HepG2 (cell line): Measurements from ENCODE around the gene PCSK5. TPM values are rescaled to one million over a fixed set of nuclear protein-coding genes. Genes with fewer than 3 reads are reported as not detected.

Source experiments
- ATAC-seq: fragments of 200-7000 bp; cut with Tn5 transposase; 3 replicates; pipeline ENCODE4 v1.9.1; 2020; ENCODE audit warnings: mild to moderate bottlenecking, moderate library complexity
- BruUV-seq: library from RNA; stranded (reverse); fragments of 400-500 nt; replicated peaks from 2 replicates; lab custom pipeline; 2021; lab: Mats Ljungman, UMichigan
- CTCF ChIA-PET: fragments of 300-600 bp; formaldehyde crosslinking; extraction: SDS; loops from one replicate; lab custom pipeline; 2021; ENCODE audit warnings: low total read pairs, inconsistent platforms, low intra/inter-chr PET ratio; lab: Yijun Ruan, JAX
- POLR2A ChIA-PET: fragments of 350-600 bp; sonication (Branson Sonifier 250); formaldehyde crosslinking; loops from one replicate; lab custom pipeline; 2020; ENCODE audit warnings: antibody characterized with exemption, inconsistent platforms; lab: Yijun Ruan, JAX
- DNase-seq: peaks from one replicate; pipeline ENCODE4 v3.0.0-alpha.2; 2015; ENCODE audit warnings: low spot score
- FAIRE-seq: peaks from 3 replicates; lab custom pipeline; 2011; peaks lifted over from hg19 to GRCh38; lab: Jason Lieb, UNC
- H2AFZ ChIP-seq: one replicate; pipeline ENCODE4 v1.6.1; 2011; ENCODE audit warnings: low read length, inconsistent platforms
- H3K27ac ChIP-seq: fragments of 300-600 bp; 3 replicates; pipeline ENCODE4 v1.8.0; 2011; ENCODE audit warnings: mixed run types, mild to moderate bottlenecking, mixed read lengths, low read length, inconsistent platforms; ENCODE audit not compliant: insufficient read depth; ENCODE audit errors: extremely low read length
- H3K27me3 ChIP-seq, 2 experiments: fragments of 200-600 bp in 1 of 2; 2 replicates in 1 of 2; 3 replicates in 1 of 2; pipeline versions ENCODE4 v1.6.0 to v1.8.0; 2011; ENCODE audit warnings: low read length in 2 of 2, mild to moderate bottlenecking in 2 of 2, moderate library complexity in 2 of 2, inconsistent platforms in 1 of 2; ENCODE audit not compliant: insufficient read depth in 2 of 2, control insufficient read depth in 1 of 2
- H3K36me3 ChIP-seq, 2 experiments: fragments of 200-600 bp in 1 of 2; replicated peaks in 1 of 2; 2 replicates in 1 of 2; 3 replicates in 1 of 2; pipeline versions ENCODE4 v1.5.1 to v1.8.0; 2011; ENCODE audit warnings: low read length in 2 of 2, inconsistent platforms in 1 of 2; ENCODE audit not compliant: insufficient read depth in 2 of 2, control insufficient read depth in 1 of 2
- H3K4me1 ChIP-seq: 2 replicates; pipeline ENCODE4 v1.5.1; 2012; ENCODE audit warnings: low read length, inconsistent platforms; ENCODE audit not compliant: insufficient read depth
- H3K4me2 ChIP-seq: 2 replicates; pipeline ENCODE4 v1.6.0; 2011; ENCODE audit warnings: low read depth, low read length, inconsistent platforms
- H3K4me3 ChIP-seq, 3 experiments: fragments of 200-600 bp in 1 of 3; sonication (generic), shearing (Covaris generic) in 1 of 3; replicated peaks in 1 of 3; 2 replicates each; pipeline ENCODE4 v1.5.1; 2011 to 2016; ENCODE audit warnings: low read length in 3 of 3, inconsistent platforms in 2 of 3, low read depth in 2 of 3, mild to moderate bottlenecking in 2 of 3, control low read depth in 1 of 3, mixed read lengths in 1 of 3; ENCODE audit not compliant: insufficient read depth in 1 of 3
- H3K79me2 ChIP-seq: one replicate; pipeline ENCODE4 v1.6.1; 2011; ENCODE audit warnings: low read length, inconsistent platforms; ENCODE audit not compliant: insufficient read depth
- H3K9ac ChIP-seq: 2 replicates; pipeline ENCODE4 v1.6.0; 2011; ENCODE audit warnings: mild to moderate bottlenecking, low read depth, low read length, inconsistent platforms; ENCODE audit not compliant: insufficient read depth
- H3K9me3 ChIP-seq: 2 replicates; pipeline ENCODE4 v1.5.1; 2012; ENCODE audit warnings: mild to moderate bottlenecking, low read length
- H4K20me1 ChIP-seq: 2 replicates; pipeline ENCODE4 v1.6.0; 2011; ENCODE audit warnings: inconsistent platforms, mild to moderate bottlenecking, low read length, moderate library complexity; ENCODE audit not compliant: insufficient read depth
- TCF12 ChIP-seq, 2 experiments: fragments of 450-650 bp in 1 of 2; sonication (generic) in 1 of 2; formaldehyde crosslinking in 1 of 2; IDR thresholded peaks; 2 replicates each; pipeline versions ENCODE4 v1.6.1 to v1.8.0; 2017 to 2022; ENCODE audit warnings: antibody characterized with exemption in 1 of 2, mild to moderate bottlenecking in 1 of 2, missing genetic modification reagents in 1 of 2, moderate library complexity in 1 of 2
- ZFP82 ChIP-seq: sonication (generic); formaldehyde crosslinking; IDR thresholded peaks from 2 replicates; pipeline ENCODE4 v1.5.1; 2020; ENCODE audit warnings: mild to moderate bottlenecking, missing genetic modification reagents, borderline replicate concordance
- ZFP91 ChIP-seq: sonication (generic); formaldehyde crosslinking; IDR thresholded peaks from 2 replicates; pipeline ENCODE4 v1.9.0; 2022; ENCODE audit warnings: missing genetic modification reagents, mild to moderate bottlenecking, borderline replicate concordance
- ZSCAN5A ChIP-seq: sonication (generic); formaldehyde crosslinking; IDR thresholded peaks from 2 replicates; pipeline ENCODE4 v1.8.0; 2022; ENCODE audit warnings: mild to moderate bottlenecking, missing genetic modification reagents, borderline replicate concordance
- WGBS: methylation state at CpG from one replicate; pipeline ENCODE4 v1.1.6; 2017; ENCODE audit warnings: low lambda C conversion rate; 5-methylcytosine and 5-hydroxymethylcytosine counted together
- in situ Hi-C: cut with HindIII; loops from 2 replicates; pipeline ENCODE4 v1.10.0; 2017; ENCODE audit warnings: low pct_unique_long_range_greater_than_20kb; ENCODE audit not compliant: extremely low pct_ligation_motif_present
- intact Hi-C: fragments of 100-400 bp; cut with micrococcal nuclease; formaldehyde crosslinking; loops from one replicate; pipeline ENCODE4 v1.10.0; 2022; ENCODE audit not compliant: unreplicated experiment
- polyA plus RNA-seq, 8 experiments: library from polyadenylated mRNA; depleted of rRNA in 3 of 8; stranded (reverse) in 7 of 8; unstranded in 1 of 8; fragments of >200 nt; fragmentation: Illumina TruSeq in 4 of 8; extraction: Trizol in 4 of 8; gene quantifications; 2 replicates each; pipeline versions ENCODE4 v1.2.1 to v1.2.3, GENCODE V29; 2011 to 2016; ENCODE audit warnings: low read depth in 4 of 8, missing spikeins in 1 of 8, mixed read lengths in 1 of 8; ENCODE audit not compliant: insufficient read depth in 1 of 8
- total RNA-seq, 5 experiments: library from RNA; depleted of rRNA; stranded (reverse); fragments of >200 nt; fragmentation: Illumina TruSeq; extraction: Trizol; gene quantifications; 2 replicates each; pipeline ENCODE4 v1.2.3, GENCODE V29; 2016; ENCODE audit warnings: low read depth in 1 of 5

Gene PCSK5
- total and polyA plus RNA-seq, 2 of the 13 experiments (the other 11 are each of a cell fraction or from before 2014, with no cell fraction given): 0.55 to 0.66 TPM

GRCh38 chr9:76037587-76038225 lies 147.2 kb downstream of the PCSK5 start (continued):
- TF ChIP-seq ZFP91 (CRISPR knock-in tag) (no peak), ZFP82 (CRISPR knock-in tag) (no peak)

GRCh38 chr9:76038431-76038830 lies 148.0 kb downstream of the PCSK5 start:
- H3K79me2 ChIP-seq: no peaks in the 10 kb centered on the region
- WGBS: 14% methylated on average over 2 of the region's 2 CpGs
- H3K36me3 ChIP-seq: no peaks in the 10 kb centered on the region
- H2AFZ ChIP-seq: no peak overlapping the region
- BruUV-seq: no TSS peak
- H3K27me3 ChIP-seq: no peaks in the 10 kb centered on the region
- TF ChIP-seq ZSCAN5A (CRISPR knock-in tag) (no peak), TCF12 (IDR thresholded peaks at IDR 0.05) (no peak), TCF12 (CRISPR knock-in tag; IDR thresholded peaks at IDR 0.05) (no peak)
- DNase-seq (no peak), ATAC-seq (no peak), FAIRE-seq (no peak)
- H3K4me1 ChIP-seq: no peaks in the 10 kb centered on the region
- in situ Hi-C loops (loop anchor here (10.0 kb wide), 1 partner anchor 64 kb away; no protein-coding TSS in a partner anchor), intact Hi-C loops (no loop called here)
- H3K27ac ChIP-seq: no peak overlapping the region
- no peak overlapping the region for H3K9ac ChIP-seq
- H3K4me3 ChIP-seq: no peak overlapping the region
- H3K4me2 ChIP-seq: no peak overlapping the region
- ChIA-PET POLR2A (no interaction called here), CTCF (no interaction called here)
- H3K9me3 ChIP-seq: no peaks in the 10 kb centered on the region
- H4K20me1 ChIP-seq: no peaks in the 10 kb centered on the region
